GM18867 (cell line): ENCODE data around the gene POLD3.

Source experiments
- ATAC-seq: cut with Tn5 transposase; IDR thresholded peaks from one replicate; pipeline ENCODE4 v1.9.1; 2021; ENCODE audit warnings: mild to moderate bottlenecking, moderate library complexity; ENCODE audit not compliant: unreplicated experiment

POLD3 gene

GRCh38 chr11:74686792-74687191 lies 94.4 kb downstream of the POLD3 start:
- no peak for ATAC-seq

DNA sequence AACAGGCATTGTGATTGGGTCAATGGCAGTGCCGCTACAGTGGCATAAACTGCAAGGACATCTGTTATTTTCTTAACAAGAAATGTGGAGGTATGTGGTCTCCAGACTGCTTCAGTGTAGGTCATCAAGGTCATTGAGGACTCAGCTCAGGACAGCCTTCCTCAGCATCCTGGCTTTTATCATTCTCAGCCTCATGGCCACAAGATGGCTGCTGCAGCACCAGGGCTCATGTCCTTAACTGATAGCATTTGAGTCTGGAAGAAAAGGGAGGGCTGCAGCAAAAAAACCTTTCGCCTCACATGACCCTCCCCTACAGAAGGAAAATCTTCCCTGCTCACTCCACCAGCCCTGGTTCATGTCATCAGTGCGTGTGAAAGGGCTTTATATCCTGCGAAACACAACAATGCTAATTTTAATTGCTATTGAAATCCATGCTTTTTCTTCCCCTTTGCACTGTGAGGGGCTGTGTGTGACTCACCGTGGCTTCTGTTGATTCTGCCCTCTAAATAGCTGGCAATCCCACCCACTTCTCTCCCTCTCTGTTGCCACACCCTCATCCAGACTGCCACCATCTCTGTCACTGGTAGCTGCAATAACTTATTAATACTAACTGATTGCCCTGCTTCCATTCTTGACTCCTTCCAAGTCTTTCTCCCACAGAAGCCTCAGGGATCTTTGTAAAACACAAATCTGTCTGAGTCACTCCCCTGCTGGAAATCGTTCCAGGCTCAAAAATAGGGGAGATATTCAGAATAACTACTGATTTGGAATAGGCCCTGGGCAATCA lies 95.0 kb downstream of the POLD3 start:
- ATAC-seq: no peak

DNA sequence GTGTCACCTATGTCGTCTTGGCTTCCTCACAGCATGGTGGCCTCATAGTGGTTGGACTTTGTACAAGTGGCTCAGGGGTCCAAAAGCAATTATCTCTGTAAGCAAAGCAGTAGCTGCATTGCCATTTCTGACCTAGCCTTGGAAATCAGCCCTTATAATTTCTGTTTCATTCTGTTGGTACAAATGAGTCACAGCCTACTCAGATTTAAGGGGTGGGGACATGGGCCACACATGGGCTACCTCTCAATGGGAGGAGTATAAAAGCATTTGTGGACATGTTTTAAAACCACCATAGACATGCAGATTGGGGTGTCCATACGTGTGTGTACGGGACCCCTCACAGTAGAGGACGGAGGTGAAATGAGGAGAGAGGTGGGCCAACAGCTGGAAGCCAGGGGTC lies 97.3 kb downstream of the POLD3 start:
- no peak for ATAC-seq

DNA sequence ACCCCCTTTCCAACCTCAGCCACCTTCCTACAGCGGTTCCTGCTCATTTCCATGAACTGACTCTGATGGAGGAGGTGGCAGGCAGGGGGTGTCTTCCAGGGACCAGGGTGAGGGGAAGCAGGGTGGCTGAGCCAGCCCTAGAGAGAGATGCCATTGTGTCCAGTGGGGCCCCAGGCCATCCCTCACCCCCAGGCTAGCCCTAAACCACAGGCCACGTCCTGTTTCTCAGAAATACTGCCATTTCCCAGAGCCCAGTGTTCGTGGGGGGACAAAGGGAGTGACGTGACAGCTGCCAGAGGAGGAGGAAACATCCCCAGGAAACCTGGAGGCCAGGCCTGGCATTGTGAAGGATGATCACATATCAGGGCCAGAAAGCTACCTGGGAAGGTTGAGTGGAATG lies 99.4 kb downstream of the POLD3 start:
- ATAC-seq: no peak
